Ishikawa (cell line): ENCODE data around the gene TBC1D22A.

Source experiments
- CREB1 ChIP-seq: IDR thresholded peaks from 2 replicates; pipeline ENCODE4 v1.6.1; 2012; ENCODE audit warnings: low read depth
- EP300 ChIP-seq: IDR thresholded peaks from 2 replicates; pipeline ENCODE4 v1.6.1; 2012; ENCODE audit warnings: borderline replicate concordance
- MAX ChIP-seq: IDR thresholded peaks from 2 replicates; pipeline ENCODE4 v1.6.1; 2012
- NFIC ChIP-seq: IDR thresholded peaks from 2 replicates; pipeline ENCODE4 v1.6.1; 2012
- RAD21 ChIP-seq: IDR thresholded peaks from 2 replicates; pipeline ENCODE4 v1.6.1; 2012; ENCODE audit warnings: low read depth
- YY1 ChIP-seq: IDR thresholded peaks from 2 replicates; pipeline ENCODE4 v1.6.1; 2012; ENCODE audit warnings: low read depth
- TF ChIP-seq, protein P1 (sequence below): IDR thresholded peaks from 2 replicates; pipeline ENCODE4 v1.6.1; 2012; ENCODE audit warnings: low read depth, mild to moderate bottlenecking
- TF ChIP-seq, protein P2 (sequence below): IDR thresholded peaks from 2 replicates; pipeline ENCODE4 v1.6.1; 2012

GRCh38 chr22:47163481-47163855, 401.0 kb downstream of the TBC1D22A start:
- TF ChIP-seq EP300 (no peak), NFIC (no peak), RAD21 (no peak), YY1 (no peak), CREB1 (no peak), MAX (no peak)
- TF ChIP-seq, protein P1, sequence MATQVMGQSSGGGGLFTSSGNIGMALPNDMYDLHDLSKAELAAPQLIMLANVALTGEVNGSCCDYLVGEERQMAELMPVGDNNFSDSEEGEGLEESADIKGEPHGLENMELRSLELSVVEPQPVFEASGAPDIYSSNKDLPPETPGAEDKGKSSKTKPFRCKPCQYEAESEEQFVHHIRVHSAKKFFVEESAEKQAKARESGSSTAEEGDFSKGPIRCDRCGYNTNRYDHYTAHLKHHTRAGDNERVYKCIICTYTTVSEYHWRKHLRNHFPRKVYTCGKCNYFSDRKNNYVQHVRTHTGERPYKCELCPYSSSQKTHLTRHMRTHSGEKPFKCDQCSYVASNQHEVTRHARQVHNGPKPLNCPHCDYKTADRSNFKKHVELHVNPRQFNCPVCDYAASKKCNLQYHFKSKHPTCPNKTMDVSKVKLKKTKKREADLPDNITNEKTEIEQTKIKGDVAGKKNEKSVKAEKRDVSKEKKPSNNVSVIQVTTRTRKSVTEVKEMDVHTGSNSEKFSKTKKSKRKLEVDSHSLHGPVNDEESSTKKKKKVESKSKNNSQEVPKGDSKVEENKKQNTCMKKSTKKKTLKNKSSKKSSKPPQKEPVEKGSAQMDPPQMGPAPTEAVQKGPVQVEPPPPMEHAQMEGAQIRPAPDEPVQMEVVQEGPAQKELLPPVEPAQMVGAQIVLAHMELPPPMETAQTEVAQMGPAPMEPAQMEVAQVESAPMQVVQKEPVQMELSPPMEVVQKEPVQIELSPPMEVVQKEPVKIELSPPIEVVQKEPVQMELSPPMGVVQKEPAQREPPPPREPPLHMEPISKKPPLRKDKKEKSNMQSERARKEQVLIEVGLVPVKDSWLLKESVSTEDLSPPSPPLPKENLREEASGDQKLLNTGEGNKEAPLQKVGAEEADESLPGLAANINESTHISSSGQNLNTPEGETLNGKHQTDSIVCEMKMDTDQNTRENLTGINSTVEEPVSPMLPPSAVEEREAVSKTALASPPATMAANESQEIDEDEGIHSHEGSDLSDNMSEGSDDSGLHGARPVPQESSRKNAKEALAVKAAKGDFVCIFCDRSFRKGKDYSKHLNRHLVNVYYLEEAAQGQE, result no peak
- TF ChIP-seq, protein P2, sequence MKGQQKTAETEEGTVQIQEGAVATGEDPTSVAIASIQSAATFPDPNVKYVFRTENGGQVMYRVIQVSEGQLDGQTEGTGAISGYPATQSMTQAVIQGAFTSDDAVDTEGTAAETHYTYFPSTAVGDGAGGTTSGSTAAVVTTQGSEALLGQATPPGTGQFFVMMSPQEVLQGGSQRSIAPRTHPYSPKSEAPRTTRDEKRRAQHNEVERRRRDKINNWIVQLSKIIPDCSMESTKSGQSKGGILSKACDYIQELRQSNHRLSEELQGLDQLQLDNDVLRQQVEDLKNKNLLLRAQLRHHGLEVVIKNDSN, result no peak
